Fibroblast of lung (primary cell): Measurements from ENCODE around the gene RETREG2. TPM values are rescaled to one million over a fixed set of nuclear protein-coding genes. Genes with fewer than 3 reads are reported as not detected.

Experiments used
- DNase-seq, 2 donors: peaks; one replicate each; pipeline versions ENCODE4 v3.0.0 to v3.0.0-alpha.2; 2010; ENCODE audit warnings: low read depth in 2 of 2
- H2AFZ ChIP-seq: 2 replicates; pipeline ENCODE4 v1.5.1; 2012; ENCODE audit warnings: low read length, control low read depth, inconsistent platforms
- H3K27ac ChIP-seq: 2 replicates; pipeline ENCODE4 v1.5.1; 2011; ENCODE audit warnings: low read length, control low read depth; ENCODE audit not compliant: insufficient read depth
- H3K27me3 ChIP-seq: 2 replicates; pipeline ENCODE4 v1.5.1; 2011; ENCODE audit warnings: mild to moderate bottlenecking, low read length; ENCODE audit not compliant: control insufficient read depth, insufficient read depth
- H3K36me3 ChIP-seq: 2 replicates; pipeline ENCODE4 v1.5.1; 2011; ENCODE audit warnings: low read length; ENCODE audit not compliant: control insufficient read depth, insufficient read depth
- H3K4me1 ChIP-seq: 2 replicates; pipeline ENCODE4 v1.5.1; 2011; ENCODE audit warnings: low read length; ENCODE audit not compliant: control insufficient read depth, insufficient read depth; ENCODE audit errors: extremely low read depth
- H3K4me2 ChIP-seq: 2 replicates; pipeline ENCODE4 v1.5.1; 2011; ENCODE audit warnings: low read length, control low read depth; ENCODE audit not compliant: insufficient read depth; ENCODE audit errors: extremely low read depth
- H3K4me3 ChIP-seq, 4 experiments: fragments of 200-600 bp in 1 of 4; sonication (generic) in 1 of 4; replicated peaks in 1 of 4; 2 replicates each; pipeline ENCODE4 v1.5.1; 2011 to 2016; ENCODE audit warnings: low read length in 4 of 4, low read depth in 3 of 4, mild to moderate bottlenecking in 3 of 4, control low read depth in 2 of 4, inconsistent platforms in 1 of 4, mixed read lengths in 1 of 4; ENCODE audit not compliant: insufficient read depth in 1 of 4; ENCODE audit errors: control extremely low read depth in 1 of 4
- H3K79me2 ChIP-seq: 2 replicates; pipeline ENCODE4 v1.5.1; 2012; ENCODE audit warnings: mild to moderate bottlenecking, low read length, inconsistent platforms; ENCODE audit not compliant: control insufficient read depth, insufficient read depth
- H3K9ac ChIP-seq: 2 replicates; pipeline ENCODE4 v1.5.1; 2011; ENCODE audit warnings: mild to moderate bottlenecking, low read length, control low read depth; ENCODE audit not compliant: insufficient read depth
- H3K9me3 ChIP-seq: 2 replicates; pipeline ENCODE4 v1.5.1; 2012; ENCODE audit warnings: low read depth, low read length; ENCODE audit not compliant: control insufficient read depth, insufficient read depth
- H4K20me1 ChIP-seq: 2 replicates; pipeline ENCODE4 v1.5.1; 2011; ENCODE audit warnings: low read length; ENCODE audit not compliant: control insufficient read depth, insufficient read depth; ENCODE audit errors: extremely low read depth
- CTCF ChIP-seq, 2 donors: IDR thresholded peaks in 1 of 2; conservative IDR thresholded peaks in 1 of 2; 1 replicate in 1 of 2; 2 replicates in 1 of 2; pipeline ENCODE4 v1.5.1; 2011 to 2012; ENCODE audit warnings: low read length in 2 of 2, control low read depth in 1 of 2, inconsistent platforms in 1 of 2, low read depth in 1 of 2, mild to moderate bottlenecking in 1 of 2
- EZH2 ChIP-seq: IDR thresholded peaks from 2 replicates; pipeline ENCODE4 v1.5.1; 2012; ENCODE audit warnings: low read length, control low read depth, mild to moderate bottlenecking; ENCODE audit errors: missing control alignments
- polyA plus RNA-seq, 2 donors: library from polyadenylated mRNA; depleted of rRNA in 1 of 2; stranded (reverse) in 1 of 2; unstranded in 1 of 2; fragments of >200 nt; gene quantifications; 2 replicates each; pipeline ENCODE4 v1.2.1, GENCODE V29; 2011 to 2012; ENCODE audit warnings: missing spikeins in 1 of 2
- total RNA-seq: library from RNA; depleted of rRNA; stranded (reverse); fragments of >200 nt; gene quantifications from 2 replicates; pipeline ENCODE4 v1.2.1, GENCODE V29; 2014

Gene RETREG2
- total and polyA plus RNA-seq, 2 donors (not counting 1 experiment from before 2014, with no cell fraction given): 64.6 to 88.7 TPM

- Histone ChIP-seq H3K4me2 (peak within 1 kb of the TSS; percentile 97), H2AFZ (peak within 1 kb of the TSS; percentile 81), H3K9me3 (no peaks in the 10 kb centered on the region), H3K36me3 (peaks cover 12% of the 10 kb centered on the region), H3K9ac (peak within 1 kb of the TSS; percentile 91), H3K4me1 (peaks cover 2% of the 10 kb centered on the region), H3K27me3 (no peaks in the 10 kb centered on the region), H3K27ac (peak within 1 kb of the TSS; percentile 81), H4K20me1 (no peaks in the 10 kb centered on the region), H3K4me3 (peak within 1 kb of the TSS; percentile 59 to 91 (median 82)), H3K79me2 (peaks cover 16% of the 10 kb centered on the region)
- DNase-seq: peak; percentile 98 to 99
- TF ChIP-seq CTCF (conservative IDR thresholded peaks at IDR 0.05 in 1 of 2, IDR thresholded peaks at IDR 0.05 in 1 of 2; ENCODE audit: low read depth in 1 of 2, low read length in 2 of 2): no peak
- no peak for TF ChIP-seq EZH2
Observed at GRCh38 chr2:219229305-219230058, 51.4 kb downstream of the RETREG2 start, which contains the start of the genes ANKZF1 and ATG9A. Gene ANKZF1, plus strand, starts transcription at chr2:219229806. Its CDS starts 452 bp downstream, at chr2:219230258. Gene ATG9A, minus strand, starts transcription at chr2:219229636. Its CDS starts 1,612 bp downstream, at chr2:219228024.

DNA sequence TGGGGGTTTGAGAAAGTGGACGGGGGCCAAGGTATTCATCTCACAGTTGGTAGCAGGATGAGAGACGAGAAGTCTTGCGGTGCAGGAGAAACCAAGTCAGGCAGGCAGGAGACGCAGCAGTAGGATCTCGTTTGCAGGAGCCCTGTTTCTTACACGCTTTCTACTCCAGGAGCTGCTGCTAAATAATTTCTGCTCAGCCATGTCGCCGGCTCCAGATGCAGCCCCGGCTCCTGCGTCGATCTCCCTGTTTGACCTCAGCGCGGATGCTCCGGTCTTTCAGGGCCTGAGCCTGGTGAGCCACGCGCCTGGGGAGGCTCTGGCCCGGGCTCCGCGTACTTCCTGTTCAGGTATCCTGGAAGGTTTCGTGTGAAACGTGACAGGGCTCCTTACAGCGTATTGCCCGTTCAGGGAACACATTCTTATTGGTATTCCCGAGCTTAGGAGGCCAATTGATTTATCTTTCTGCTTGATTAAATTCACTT lies 52.0 kb downstream of the RETREG2 start:
- H3K79me2 ChIP-seq: peaks cover 16% of the 10 kb centered on the region
- DNase-seq: peak; percentile 36 to 38

More for the DNA sequence above, 52.0 kb downstream of the RETREG2 start:
- Histone ChIP-seq H3K9me3 (no peaks in the 10 kb centered on the region), H3K36me3 (peaks cover 9% of the 10 kb centered on the region), H3K27ac (peak overlapping the region; percentile 73), H3K27me3 (no peaks in the 10 kb centered on the region), H4K20me1 (no peaks in the 10 kb centered on the region), H3K9ac (peak overlapping the region; percentile 68), H2AFZ (peak overlapping the region; percentile 81), H3K4me3 (peak overlapping the region; percentile 59 to 91 (median 82)), H3K4me2 (peak overlapping the region; percentile 76), H3K4me1 (peaks cover 2% of the 10 kb centered on the region)
- TF ChIP-seq CTCF (conservative IDR thresholded peaks at IDR 0.05 in 1 of 2, IDR thresholded peaks at IDR 0.05 in 1 of 2; ENCODE audit: low read depth in 1 of 2, low read length in 2 of 2) (no peak), EZH2 (no peak)
